Esophagus mucosa (tissue), 1 donor: ENCODE measurements around the gene LCN10. TPM values are rescaled to one million over a fixed set of nuclear protein-coding genes. Genes with fewer than 3 reads are reported as not detected.
A peak's percentile ranks its signal among the peaks of the same experiment; 100 is the strongest.
"Not testable (repeated sequence)": the region's sequence is repeated elsewhere in the genome, so short reads cannot be mapped to it uniquely, and the experiment has no call there.

Experiments used
- ATAC-seq: fragments of 200-7000 bp; cut with Tn5 transposase; one replicate; pipeline ENCODE4 v1.9.1; 2020
- total RNA-seq: library from RNA; stranded (reverse); gene quantifications from one replicate; pipeline ENCODE4 v1.2.4, GENCODE V29; 2023
- donor health status: DM: yes; HTN: yes; CAD: no.

LCN10 gene
- total RNA-seq, 1 donor from 2014 or later: 1.3 TPM

- ATAC-seq: no peak
Observed at GRCh38 chr9:136771907-136772415, 29.2 kb upstream of the LCN10 start.

GRCh38 chr9:136769710-136770191, 27.0 kb upstream of the LCN10 start:
- peak; percentile 45 for ATAC-seq

- ATAC-seq: not testable (repeated sequence)
Observed at GRCh38 chr9:136766410-136767120, 23.8 kb upstream of the LCN10 start.

GRCh38 chr9:136765745-136766409, 23.1 kb upstream of the LCN10 start:
- not testable (repeated sequence) for ATAC-seq

GRCh38 chr9:136765041-136765440, 22.3 kb upstream of the LCN10 start:
- no peak for ATAC-seq

- no peak for ATAC-seq
Observed at GRCh38 chr9:136764301-136764891, 21.7 kb upstream of the LCN10 start, which contains the start of gene LCN15. Gene LCN15, minus strand, starts transcription at chr9:136764518. Its CDS starts 30 bp downstream, at chr9:136764488.

GRCh38 chr9:136763649-136764035, 20.9 kb upstream of the LCN10 start:
- no peak for ATAC-seq

- ATAC-seq: no peak
Observed at GRCh38 chr9:136762915-136763648, 20.3 kb upstream of the LCN10 start.

- ATAC-seq: no peak
Observed at GRCh38 chr9:136762221-136762691, 19.5 kb upstream of the LCN10 start.

- no peak for ATAC-seq
Observed at GRCh38 chr9:136761545-136761981, 18.8 kb upstream of the LCN10 start.

- not testable (repeated sequence) for ATAC-seq
Observed at GRCh38 chr9:136760834-136761544, 18.2 kb upstream of the LCN10 start.

- no peak for ATAC-seq
Observed at GRCh38 chr9:136760424-136760823, 17.7 kb upstream of the LCN10 start.

GRCh38 chr9:136759436-136760325, 16.9 kb upstream of the LCN10 start:
- no peak for ATAC-seq

GRCh38 chr9:136759001-136759400, 16.3 kb upstream of the LCN10 start:
- no peak for ATAC-seq

GRCh38 chr9:136757751-136758140, 15.0 kb upstream of the LCN10 start:
- no peak for ATAC-seq

GRCh38 chr9:136757328-136757727, 14.6 kb upstream of the LCN10 start:
- no peak for ATAC-seq

- no peak for ATAC-seq
Observed at GRCh38 chr9:136756836-136757235, 14.1 kb upstream of the LCN10 start.

GRCh38 chr9:136756134-136756438, 13.3 kb upstream of the LCN10 start:
- no peak for ATAC-seq

- ATAC-seq: not testable (repeated sequence)
Observed at GRCh38 chr9:136755302-136756133, 12.8 kb upstream of the LCN10 start.
